ENCODE data around the gene TUBG1. TPM values are rescaled to one million over a fixed set of nuclear protein-coding genes. Genes with fewer than 3 reads are reported as not detected.
"Not testable (repeated sequence)": the region's sequence is repeated elsewhere in the genome, so short reads cannot be mapped to it uniquely, and the experiment has no call there.

TUBG1 gene
- total RNA-seq, 1 donor from 2014 or later, result 12.1 TPM

GRCh38 chr17:42598905-42599304 is 10.6 kb upstream of the TUBG1 start:
- FAIRE-seq, result no peak
- H3K36me3 ChIP-seq (ENCODE audit: control insufficient read depth, insufficient read depth, low read length), result peaks cover 3% of the 10 kb centered on the region

GRCh38 chr17:42603318-42603717 is 6.2 kb upstream of the TUBG1 start:
- Histone ChIP-seq H3K27me3 (ENCODE audit: control insufficient read depth, insufficient read depth, low read length) (no peaks in the 10 kb centered on the region), H3K4me3 (ENCODE audit: low read depth, low read length) (no peak overlapping the region), H3K36me3 (ENCODE audit: control insufficient read depth, insufficient read depth, low read length) (peaks cover 3% of the 10 kb centered on the region)
- FAIRE-seq, result no peak
- DNase-seq (ENCODE audit: low read depth), result no peak
- TF ChIP-seq CTCF (IDR thresholded peaks at IDR 0.05; ENCODE audit: insufficient read depth, low read length, severe bottlenecking), result no peak

More at GRCh38 chr17:42598905-42599304, 10.6 kb upstream of the TUBG1 start:
- no peak for TF ChIP-seq CTCF (IDR thresholded peaks at IDR 0.05; ENCODE audit: insufficient read depth, low read length, severe bottlenecking)
- Histone ChIP-seq H3K27me3 (ENCODE audit: control insufficient read depth, insufficient read depth, low read length) (no peaks in the 10 kb centered on the region), H3K4me3 (ENCODE audit: low read depth, low read length) (no peak overlapping the region)
- no peak for DNase-seq (ENCODE audit: low read depth)

- FAIRE-seq, result no peak
- no peak for TF ChIP-seq CTCF (IDR thresholded peaks at IDR 0.05; ENCODE audit: insufficient read depth, low read length, severe bottlenecking)
- no peak for DNase-seq (ENCODE audit: low read depth)
- peak overlapping the region; percentile 72 for H3K4me3 ChIP-seq (ENCODE audit: low read depth, low read length)
- H3K36me3 ChIP-seq (ENCODE audit: control insufficient read depth, insufficient read depth, low read length), result peaks cover 6% of the 10 kb centered on the region
- no peaks in the 10 kb centered on the region for H3K27me3 ChIP-seq (ENCODE audit: control insufficient read depth, insufficient read depth, low read length)
Observed at GRCh38 chr17:42607769-42608168, 1.7 kb upstream of the TUBG1 start.

- FAIRE-seq (no peak), DNase-seq (ENCODE audit: low read depth) (no peak)
- peaks cover 10% of the 10 kb centered on the region for H3K36me3 ChIP-seq (ENCODE audit: control insufficient read depth, insufficient read depth, low read length)
- peak overlapping the region; percentile 72 for H3K4me3 ChIP-seq (ENCODE audit: low read depth, low read length)
- TF ChIP-seq CTCF (IDR thresholded peaks at IDR 0.05; ENCODE audit: insufficient read depth, low read length, severe bottlenecking), result no peak
- no peaks in the 10 kb centered on the region for H3K27me3 ChIP-seq (ENCODE audit: control insufficient read depth, insufficient read depth, low read length)
Observed at GRCh38 chr17:42608305-42609181, 940 bp upstream of the TUBG1 start.

- Histone ChIP-seq H3K36me3 (ENCODE audit: control insufficient read depth, insufficient read depth, low read length) (peaks cover 21% of the 10 kb centered on the region), H3K4me3 (ENCODE audit: low read depth, low read length) (peak overlapping the region; percentile 51)
- not testable (repeated sequence) for H3K27me3 ChIP-seq (ENCODE audit: control insufficient read depth, insufficient read depth, low read length); DNase-seq (ENCODE audit: low read depth); FAIRE-seq
Observed at GRCh38 chr17:42609814-42610801, 625 bp downstream of the TUBG1 start.

GRCh38 chr17:42612013-42612412 is 2.5 kb downstream of the TUBG1 start:
- Histone ChIP-seq H3K36me3 (ENCODE audit: control insufficient read depth, insufficient read depth, low read length) (peaks cover 24% of the 10 kb centered on the region), H3K27me3 (ENCODE audit: control insufficient read depth, insufficient read depth, low read length) (no peaks in the 10 kb centered on the region), H3K4me3 (ENCODE audit: low read depth, low read length) (no peak overlapping the region)
- no peak for TF ChIP-seq CTCF (IDR thresholded peaks at IDR 0.05; ENCODE audit: insufficient read depth, low read length, severe bottlenecking)
- DNase-seq (ENCODE audit: low read depth) (no peak), FAIRE-seq (no peak)

All from bronchial epithelial cell (primary cell).